ENCODE measurements around the gene FABP1.

The FABP1 gene

DNA sequence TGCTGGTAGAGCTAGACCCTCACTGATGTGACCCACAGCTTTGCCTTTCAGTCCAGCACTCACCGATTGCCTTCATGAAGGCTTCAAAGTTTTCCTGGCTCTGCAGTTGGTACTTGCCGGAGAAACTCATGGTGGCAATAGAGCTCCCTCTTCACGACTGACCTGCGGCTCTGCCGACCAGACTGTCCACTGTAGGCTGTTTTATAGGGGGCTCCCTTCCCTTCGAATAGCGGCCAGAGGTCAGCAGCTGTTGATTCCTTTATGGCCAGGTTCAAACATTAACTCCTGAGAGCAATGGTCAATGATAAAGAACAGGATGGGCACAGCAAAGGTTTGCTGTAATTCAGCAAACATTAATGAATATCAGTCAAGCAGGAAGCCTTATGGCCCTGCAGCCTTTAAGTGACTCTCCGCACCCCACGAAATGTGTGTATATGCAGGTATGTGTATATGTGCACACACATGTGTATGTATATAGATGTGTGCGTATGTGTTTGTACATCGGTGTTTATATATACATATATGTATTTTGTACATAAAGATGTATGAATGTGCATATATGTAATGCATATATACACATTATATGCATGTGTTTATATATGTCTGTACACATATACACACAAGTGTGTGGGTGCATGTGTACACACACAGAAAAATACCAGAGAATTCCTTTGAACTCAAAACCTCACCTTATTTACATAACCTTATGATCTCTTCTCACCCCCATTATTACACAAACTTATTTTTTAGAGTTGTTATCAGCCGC is at the start of gene FABP1:
FABP1 (minus strand) TSS at position 175 of the 766 bp plus-strand sequence; CDS start at position 130, 45 bp downstream.
- no peak for DNase-seq

DNA sequence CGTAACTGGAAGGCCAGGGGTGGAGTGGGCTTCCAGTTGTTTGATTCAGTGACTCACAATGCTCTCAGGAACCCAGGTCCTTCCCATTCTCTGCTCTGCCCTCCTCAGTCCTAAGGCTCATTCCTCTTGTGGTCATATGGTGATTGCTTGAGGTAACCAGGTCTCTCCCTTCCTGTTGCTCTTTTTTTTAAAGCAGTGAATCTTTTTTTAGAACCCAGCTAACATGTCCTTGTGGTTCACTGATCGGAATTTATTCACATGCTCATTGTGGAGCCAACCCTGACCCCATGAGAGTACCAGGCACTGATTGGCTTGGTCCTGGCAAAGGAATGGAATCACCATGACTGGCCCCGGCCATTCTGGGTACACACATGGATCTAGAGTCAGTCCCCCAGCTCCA is 49.7 kb upstream of the FABP1 start:
- DNase-seq, result no peak

DNA sequence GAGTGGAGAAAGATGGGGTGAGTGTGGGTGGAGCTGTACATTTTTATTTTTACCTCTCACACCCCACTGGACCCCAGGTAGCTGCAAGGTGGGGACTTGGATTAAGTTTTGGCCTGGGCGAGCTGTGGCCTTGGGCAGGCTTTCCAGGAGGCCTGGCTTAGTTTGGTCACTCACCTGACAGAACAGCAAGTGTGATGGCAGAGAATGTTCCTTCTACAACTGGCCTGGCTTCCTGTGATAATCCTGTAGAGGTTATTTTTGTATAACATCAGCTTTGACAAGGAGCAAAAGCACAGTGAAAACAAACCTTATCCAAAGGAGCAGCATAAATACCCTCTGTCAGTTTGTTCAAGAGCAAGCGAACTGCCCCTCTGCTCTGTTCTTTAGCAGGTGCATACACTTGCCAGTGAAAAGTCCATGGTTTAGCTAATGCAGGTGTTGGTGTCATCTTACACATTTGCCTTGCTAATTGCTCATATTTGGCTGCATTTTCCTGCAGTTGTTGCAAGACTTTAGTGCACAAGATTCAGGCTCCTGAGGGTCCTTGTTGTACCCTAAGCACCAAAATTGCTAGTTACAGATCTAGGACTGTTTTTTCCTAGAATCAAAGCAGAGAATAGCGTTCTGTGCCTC is 48.6 kb upstream of the FABP1 start:
- DNase-seq, result no peak

- DNase-seq, result no peak
Measured at GRCh38 chr2:88172882-88173281, 45.0 kb upstream of the FABP1 start.

GRCh38 chr2:88171966-88172365 is 44.1 kb upstream of the FABP1 start:
- no peak for DNase-seq

DNA sequence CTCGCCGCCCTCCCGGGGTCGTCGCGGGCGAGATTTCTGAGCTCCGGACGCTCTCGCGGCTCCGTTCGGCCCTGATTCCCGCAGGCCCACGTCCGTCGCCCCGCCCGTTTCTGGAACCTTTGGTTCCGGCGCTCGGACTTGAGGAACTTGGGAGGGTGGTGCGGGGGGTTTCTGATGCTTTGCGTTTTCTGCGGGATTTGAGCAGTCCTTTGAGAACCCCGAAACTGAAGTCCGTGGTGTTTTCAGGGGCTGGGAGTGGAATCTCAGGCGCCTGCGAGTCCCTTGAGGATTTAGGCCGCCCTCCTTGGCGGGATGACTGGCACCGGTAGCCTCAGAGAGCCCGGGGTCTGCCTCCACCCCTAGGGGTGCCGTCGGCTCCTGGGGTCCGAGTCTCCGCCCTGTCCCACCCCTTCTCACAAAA is 42.6 kb upstream of the FABP1 start:
- DNase-seq, result no peak

- no peak for DNase-seq
Measured at GRCh38 chr2:88168386-88168785, 40.5 kb upstream of the FABP1 start.

DNA sequence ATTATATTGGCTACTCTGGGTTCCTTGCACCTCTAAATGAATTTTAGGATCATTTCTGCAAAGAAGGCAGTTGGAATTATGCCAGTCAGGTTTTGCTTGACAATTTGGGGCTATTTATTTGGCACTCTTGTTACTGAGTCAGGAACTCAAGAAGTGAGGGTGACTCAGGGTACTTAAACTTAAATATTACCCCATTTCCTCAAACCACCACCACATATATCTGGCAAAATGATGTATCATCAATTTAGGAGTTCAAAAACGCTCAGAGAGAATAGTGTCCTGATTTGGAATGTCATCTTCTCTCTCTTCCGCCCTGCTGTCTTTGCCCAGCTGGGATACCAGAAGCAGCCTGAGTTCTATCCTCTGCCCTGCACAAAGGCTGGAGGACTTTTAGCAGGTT is 39.9 kb upstream of the FABP1 start:
- DNase-seq, result no peak

GRCh38 chr2:88165332-88166003 is 37.6 kb upstream of the FABP1 start:
- DNase-seq, result no peak

GRCh38 chr2:88161446-88162244 is 33.8 kb upstream of the FABP1 start:
- no peak for DNase-seq

DNA sequence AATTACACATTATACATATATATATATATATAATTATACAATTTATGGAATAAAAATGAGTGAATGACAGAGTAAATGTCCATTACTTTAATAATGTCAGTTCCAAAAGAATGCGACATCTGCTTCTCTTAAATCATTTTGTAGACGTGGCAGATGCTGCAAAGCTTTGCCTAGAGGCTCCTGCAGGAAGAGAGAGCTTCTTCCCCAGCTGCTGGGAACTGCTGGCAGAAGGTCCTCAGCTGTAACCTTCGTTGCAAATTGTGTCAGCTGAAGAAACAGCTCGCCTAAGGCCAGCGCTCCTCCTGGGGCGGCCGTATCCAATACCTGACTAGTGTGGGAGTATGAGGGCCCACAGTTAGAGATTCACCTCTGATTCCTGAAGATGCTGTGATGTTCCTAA is 32.7 kb upstream of the FABP1 start:
- no peak for DNase-seq

GRCh38 chr2:88159955-88160415 is 32.1 kb upstream of the FABP1 start:
- DNase-seq, result peak; percentile 44

DNA sequence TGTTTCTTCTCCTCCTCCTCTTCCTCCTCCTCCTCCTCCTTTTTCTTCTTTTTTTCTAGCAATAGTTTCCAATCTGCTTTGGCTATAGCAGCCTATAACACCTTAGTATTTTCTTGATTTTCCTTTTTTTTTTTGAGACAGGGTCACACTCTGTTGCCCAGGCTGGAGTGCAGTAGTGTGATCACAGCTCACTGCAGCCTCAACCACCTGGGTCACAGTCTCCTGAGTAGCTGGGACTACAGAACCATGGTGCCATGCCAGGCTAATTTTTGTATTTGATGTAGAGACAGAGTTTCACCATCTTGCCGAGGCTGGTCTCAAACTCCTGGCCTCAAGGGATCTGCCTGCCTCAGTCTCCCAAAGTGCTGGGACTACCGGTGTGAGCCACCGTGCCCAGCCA is 31.6 kb upstream of the FABP1 start:
- no peak for DNase-seq

DNA sequence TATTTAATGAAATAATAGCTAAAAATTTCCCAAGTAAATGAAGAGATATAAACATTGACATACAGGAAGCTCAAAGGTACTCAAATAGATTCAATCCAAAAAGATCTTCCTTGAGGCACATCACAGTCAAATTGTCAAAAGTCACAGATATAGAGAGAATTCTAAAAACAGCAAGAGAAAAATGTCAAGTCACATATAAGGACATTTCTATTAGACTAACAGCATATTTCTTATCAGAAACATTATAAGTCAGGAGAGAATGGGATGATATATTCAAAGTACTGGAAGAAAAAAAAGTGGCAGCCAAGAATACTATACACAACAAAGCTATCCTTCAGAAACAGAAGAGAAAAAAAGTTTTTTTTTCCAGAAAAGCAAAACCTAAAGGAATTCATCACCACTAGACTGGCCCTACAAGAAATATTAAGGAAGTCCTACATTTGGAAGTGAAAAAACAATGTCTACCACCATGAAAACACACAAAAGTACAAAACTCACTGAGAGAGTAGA is 21.1 kb upstream of the FABP1 start:
- DNase-seq, result no peak

- no peak for DNase-seq
Measured at GRCh38 chr2:88147145-88147544, 19.3 kb upstream of the FABP1 start.

- no peak for DNase-seq
Measured at GRCh38 chr2:88146590-88146989, 18.7 kb upstream of the FABP1 start.

- no peak for DNase-seq
Measured at GRCh38 chr2:88144914-88145497, 17.1 kb upstream of the FABP1 start.

DNA sequence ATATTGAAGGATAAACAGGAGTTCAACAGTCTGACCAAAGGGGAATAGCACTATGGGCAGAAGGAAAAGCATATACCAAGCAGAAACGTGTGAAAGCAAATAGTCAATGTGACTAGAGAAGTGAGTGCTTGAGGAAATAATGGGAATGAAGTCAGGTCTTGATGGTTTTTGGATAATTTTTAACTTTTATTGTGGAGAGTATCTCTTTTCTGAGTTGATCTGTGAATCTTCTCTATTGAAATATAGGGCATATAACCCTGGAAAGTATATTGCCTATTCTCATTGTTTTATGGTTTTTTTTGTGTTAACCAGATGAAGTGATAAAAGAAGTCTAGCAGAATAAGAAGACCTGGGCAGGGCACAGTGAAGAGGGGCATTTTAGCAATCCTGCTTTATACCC is 16.4 kb upstream of the FABP1 start:
- no peak for DNase-seq

DNA sequence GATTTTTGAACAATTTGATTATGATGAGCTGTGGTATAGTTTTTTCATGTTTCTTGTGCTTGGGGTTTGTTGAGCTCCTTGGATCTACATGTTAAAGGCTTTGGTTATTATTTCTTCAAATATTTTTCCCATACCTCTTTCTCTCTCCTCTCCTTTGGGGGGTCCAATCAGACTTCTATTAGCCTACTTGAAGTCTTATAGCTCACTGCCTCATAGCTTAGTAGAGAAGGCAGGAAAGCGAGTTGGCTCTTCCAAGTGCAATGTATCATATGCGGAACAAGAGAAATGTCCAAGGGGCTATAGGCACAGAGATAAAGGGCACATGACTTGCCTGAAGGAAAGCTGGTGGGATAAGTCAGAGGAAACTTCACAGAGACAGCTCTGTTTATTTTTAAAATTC is 14.1 kb upstream of the FABP1 start:
- no peak for DNase-seq

GRCh38 chr2:88139804-88140203 is 11.9 kb upstream of the FABP1 start:
- DNase-seq, result no peak

DNA sequence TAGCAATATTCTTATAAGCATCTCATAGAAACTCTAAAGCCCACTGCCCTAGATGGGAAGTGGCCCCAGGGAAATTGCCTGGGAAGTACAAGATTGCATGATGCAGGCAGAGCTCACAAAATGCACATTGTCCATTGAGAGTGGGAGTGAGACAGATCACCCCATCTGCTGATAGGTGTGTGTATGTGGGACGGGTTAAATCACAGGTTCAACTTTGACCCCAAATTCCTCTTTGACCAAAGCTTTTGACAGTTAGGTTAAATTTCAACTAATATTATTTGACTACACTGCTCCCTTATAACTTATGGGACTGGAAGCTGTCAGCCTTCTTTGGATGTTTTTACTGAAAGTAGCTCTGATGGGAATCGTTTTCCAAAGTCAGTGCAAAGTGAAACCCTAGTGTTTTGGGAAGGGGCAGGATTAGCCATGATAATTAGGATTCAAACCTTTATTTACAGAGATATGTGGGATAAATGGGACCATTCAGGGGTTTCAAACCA is 11.4 kb upstream of the FABP1 start:
- no peak for DNase-seq

DNA sequence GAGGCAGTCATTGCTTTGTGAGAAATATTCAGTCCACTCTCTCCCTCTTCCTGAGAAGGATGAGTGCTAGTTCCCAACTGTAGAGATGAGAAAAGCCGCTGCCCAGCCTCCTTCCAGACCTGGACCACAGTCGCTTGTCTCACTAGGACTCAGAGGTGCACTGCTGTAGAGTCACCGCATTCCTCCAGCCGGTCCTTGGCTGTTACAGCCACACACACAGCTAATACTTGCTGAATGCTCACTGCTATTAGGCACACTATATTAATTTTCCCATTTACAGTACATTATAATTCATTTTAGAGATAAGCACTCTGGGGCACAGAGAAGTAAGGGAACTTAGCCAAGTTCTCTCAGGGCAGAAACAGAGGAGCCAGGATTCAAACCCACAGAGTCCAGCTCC is 10.0 kb upstream of the FABP1 start:
- DNase-seq, result no peak
